GM23338 (cell line): ENCODE measurements around the gene AFP. TPM values are rescaled to one million over a fixed set of nuclear protein-coding genes. Genes with fewer than 3 reads are reported as not detected.

Experiments
- ATAC-seq: fragments of 200-7000 bp; cut with Tn5 transposase; 3 replicates; pipeline ENCODE4 v1.9.1; 2020
- DNase-seq: peaks from one replicate; pipeline ENCODE4 v3.0.0-alpha.2; 2015; ENCODE audit warnings: low spot score
- H2AFZ ChIP-seq: fragments of 200-600 bp; sonication (generic); 2 replicates; pipeline ENCODE4 v1.8.0; 2016; ENCODE audit warnings: antibody characterized with exemption, mild to moderate bottlenecking, moderate library complexity
- H3F3A ChIP-seq: fragments of 200-600 bp; sonication (generic); replicated peaks from 2 replicates; pipeline ENCODE4 v1.8.0; 2017; ENCODE audit warnings: antibody characterized with exemption, mixed run types, low read depth
- H3K27ac ChIP-seq: fragments of 200-600 bp; sonication (generic); 2 replicates; pipeline ENCODE4 v1.6.1; 2016; ENCODE audit warnings: low read depth
- H3K27me3 ChIP-seq: fragments of 200-600 bp; sonication (generic); 2 replicates; pipeline ENCODE4 v1.8.0; 2016; ENCODE audit warnings: mild to moderate bottlenecking, mixed run types, moderate library complexity; ENCODE audit not compliant: insufficient read depth
- H3K36me3 ChIP-seq: fragments of 200-600 bp; sonication (generic); 2 replicates; pipeline ENCODE4 v1.8.0; 2016; ENCODE audit warnings: mild to moderate bottlenecking; ENCODE audit not compliant: insufficient read depth
- H3K4me1 ChIP-seq: fragments of 200-600 bp; sonication (generic); 2 replicates; pipeline ENCODE4 v1.8.0; 2016; ENCODE audit warnings: mild to moderate bottlenecking, moderate library complexity; ENCODE audit not compliant: insufficient read depth
- H3K4me2 ChIP-seq: fragments of 200-600 bp; sonication (generic); 2 replicates; pipeline ENCODE4 v1.7.1; 2017; ENCODE audit warnings: mixed run types
- H3K4me3 ChIP-seq: fragments of 200-600 bp; sonication (generic); 2 replicates; pipeline ENCODE4 v1.6.1; 2016; ENCODE audit warnings: mixed run types
- H3K79me2 ChIP-seq: fragments of 200-600 bp; sonication (generic); replicated peaks from 2 replicates; pipeline ENCODE4 v1.8.0; 2017; ENCODE audit warnings: mild to moderate bottlenecking; ENCODE audit not compliant: insufficient read depth
- H3K9me2 ChIP-seq: fragments of 200-600 bp; sonication (generic); 2 replicates; pipeline ENCODE4 v1.8.0; 2017; ENCODE audit not compliant: insufficient read depth
- H4K20me1 ChIP-seq: fragments of 200-600 bp; sonication (generic); replicated peaks from 2 replicates; pipeline ENCODE4 v1.8.0; 2017; ENCODE audit warnings: mild to moderate bottlenecking; ENCODE audit not compliant: insufficient read depth
- H3K27ac Mint-ChIP-seq: 2 replicates; pipeline ENCODE4 v1.8.0; 2020; ENCODE audit warnings: inconsistent platforms, mild to moderate bottlenecking, moderate library complexity, mixed read lengths
- H3K27me3 Mint-ChIP-seq: 3 replicates; pipeline ENCODE4 v1.8.0; 2022; ENCODE audit warnings: low read depth, mild to moderate bottlenecking, moderate library complexity, mixed read lengths, inconsistent platforms; ENCODE audit not compliant: insufficient read depth, poor library complexity
- H3K36me3 Mint-ChIP-seq: 3 replicates; pipeline ENCODE4 v1.8.0; 2021; ENCODE audit warnings: low read depth, mild to moderate bottlenecking, inconsistent platforms, moderate library complexity, mixed read lengths
- H3K4me1 Mint-ChIP-seq: 3 replicates; pipeline ENCODE4 v1.8.0; 2020; ENCODE audit warnings: mild to moderate bottlenecking, inconsistent platforms, mixed read lengths
- H3K4me3 Mint-ChIP-seq: 3 replicates; pipeline ENCODE4 v1.8.0; 2021; ENCODE audit warnings: moderate library complexity, mild to moderate bottlenecking, inconsistent platforms, mixed read lengths
- H3K9me3 Mint-ChIP-seq: 3 replicates; pipeline ENCODE4 v1.8.0; 2020; ENCODE audit warnings: moderate library complexity, mild to moderate bottlenecking, inconsistent platforms, mixed read lengths
- CREB1 ChIP-seq: fragments of 250-450 bp; sonication (Bioruptor Pico); IDR thresholded peaks from 2 replicates; pipeline ENCODE4 v1.5.0; 2020; ENCODE audit warnings: low read depth, mild to moderate bottlenecking, moderate library complexity
- CTCF ChIP-seq, 2 experiments: fragments of 200-600 bp in 1 of 2; sonication (generic) in 1 of 2; conservative IDR thresholded peaks; 2 replicates each; pipeline versions ENCODE4 v1.5.1 to v1.6.1; 2016 to 2017; ENCODE audit warnings: antibody characterized with exemption in 2 of 2, low read depth in 2 of 2, mild to moderate bottlenecking in 2 of 2, moderate library complexity in 1 of 2
- ETS1 ChIP-seq: IDR thresholded peaks from 2 replicates; pipeline ENCODE4 v1.6.1; 2016; ENCODE audit warnings: antibody characterized with exemption
- EZH2 ChIP-seq: fragments of 200-600 bp; sonication (generic); IDR thresholded peaks from one replicate; pipeline ENCODE4 v1.8.0; 2017; ENCODE audit warnings: antibody characterized with exemption, mild to moderate bottlenecking, low read depth; ENCODE audit not compliant: unreplicated experiment
- EZH2phosphoT487 ChIP-seq: fragments of 200-600 bp; sonication (generic); IDR thresholded peaks from one replicate; pipeline ENCODE4 v1.8.1; 2018; ENCODE audit warnings: antibody characterized with exemption; ENCODE audit not compliant: unreplicated experiment
- JUNB ChIP-seq: IDR thresholded peaks from one replicate; pipeline ENCODE4 v1.6.1; 2016; ENCODE audit warnings: antibody characterized with exemption; ENCODE audit not compliant: unreplicated experiment
- NANOG ChIP-seq: IDR thresholded peaks from 2 replicates; pipeline ENCODE4 v1.6.1; 2016; ENCODE audit warnings: antibody characterized with exemption, borderline replicate concordance
- POLR2AphosphoS5 ChIP-seq: IDR thresholded peaks from 2 replicates; pipeline ENCODE4 v1.6.1; 2016; ENCODE audit warnings: antibody characterized with exemption, low read depth
- REST ChIP-seq: IDR thresholded peaks from one replicate; pipeline ENCODE4 v1.6.1; 2018; ENCODE audit warnings: antibody characterized with exemption; ENCODE audit not compliant: unreplicated experiment
- STAT1 ChIP-seq: IDR thresholded peaks from one replicate; pipeline ENCODE4 v1.6.1; 2016; ENCODE audit warnings: antibody characterized with exemption; ENCODE audit not compliant: unreplicated experiment
- ZNF114 ChIP-seq: fragments of 250-450 bp; sonication (Bioruptor Pico); IDR thresholded peaks from 2 replicates; pipeline ENCODE4 v1.5.0; 2020; ENCODE audit warnings: mild to moderate bottlenecking, moderate library complexity
- ZNF331 ChIP-seq: fragments of 250-450 bp; sonication (Bioruptor Pico); IDR thresholded peaks from 2 replicates; pipeline ENCODE4 v1.5.0; 2020; ENCODE audit warnings: low read depth, mild to moderate bottlenecking, moderate library complexity
- ZNF462 ChIP-seq: fragments of 250-450 bp; sonication (Bioruptor Pico); IDR thresholded peaks from 2 replicates; pipeline ENCODE4 v1.5.0; 2020; ENCODE audit warnings: mild to moderate bottlenecking, moderate library complexity
- polyA plus RNA-seq: library from polyadenylated mRNA; unstranded; fragments of >200 nt; fragmentation: Nextera tagmentation; extraction: Ambion mirVana; gene quantifications from 2 replicates; pipeline ENCODE4 v1.2.1, GENCODE V29; 2016
- total RNA-seq: library from RNA; depleted of rRNA; stranded (reverse); fragments of >200 nt; shearing (Covaris generic); gene quantifications from 2 replicates; pipeline ENCODE4 v1.2.3, GENCODE V29; 2014

AFP gene
- total and polyA plus RNA-seq, 2 experiments from 2014 or later, result 4.0 to 17.3 TPM

- H3K27ac Mint-ChIP-seq, result no peak overlapping the region
- TF ChIP-seq ETS1 (no peak), JUNB (no peak), NANOG (no peak), CREB1 (CRISPR knock-in tag) (no peak), REST (no peak), POLR2AphosphoS5 (no peak), CTCF (conservative IDR thresholded peaks at IDR 0.05; ENCODE audit: low read depth in 2 of 2) (no peak), EZH2phosphoT487 (no peak), STAT1 (no peak), ZNF114 (CRISPR knock-in tag) (no peak), ZNF331 (CRISPR knock-in tag) (no peak), ZNF462 (CRISPR knock-in tag) (no peak), EZH2 (no peak)
- no peaks in the 10 kb centered on the region for H3K4me1 Mint-ChIP-seq
- Histone ChIP-seq H3K79me2 (no peaks in the 10 kb centered on the region), H3K4me3 (no peak overlapping the region), H3K27ac (no peak overlapping the region), H3K9me2 (no peaks in the 10 kb centered on the region), H3K4me2 (no peak overlapping the region), H3K36me3 (no peaks in the 10 kb centered on the region), H3K4me1 (no peaks in the 10 kb centered on the region), H4K20me1 (no peaks in the 10 kb centered on the region), H2AFZ (no peak overlapping the region), H3F3A (no peaks in the 10 kb centered on the region), H3K27me3 (no peaks in the 10 kb centered on the region)
- no peak for DNase-seq
- H3K27me3 Mint-ChIP-seq, result no peaks in the 10 kb centered on the region
- no peak for ATAC-seq
- no peak overlapping the region for H3K4me3 Mint-ChIP-seq
- peaks cover 3% of the 10 kb centered on the region; the same call in 1 of the 3 replicates for H3K36me3 Mint-ChIP-seq
- 0 out of 3 replicates have a peak, but pooled peaks cover 4% of the 10 kb centered on the region for H3K9me3 Mint-ChIP-seq
These were observed 48.5 kb upstream of the AFP start for GRCh38 chr4:73387552-73387951.
